GM12801 (cell line): ENCODE measurements around the gene EMP1.

Source experiments
- TF ChIP-seq, protein P1 (sequence below): IDR thresholded peaks from one replicate; pipeline ENCODE4 v1.5.1; 2011; ENCODE audit warnings: control low read depth; ENCODE audit not compliant: insufficient read length; ENCODE audit errors: extremely low read depth

The EMP1 gene

DNA sequence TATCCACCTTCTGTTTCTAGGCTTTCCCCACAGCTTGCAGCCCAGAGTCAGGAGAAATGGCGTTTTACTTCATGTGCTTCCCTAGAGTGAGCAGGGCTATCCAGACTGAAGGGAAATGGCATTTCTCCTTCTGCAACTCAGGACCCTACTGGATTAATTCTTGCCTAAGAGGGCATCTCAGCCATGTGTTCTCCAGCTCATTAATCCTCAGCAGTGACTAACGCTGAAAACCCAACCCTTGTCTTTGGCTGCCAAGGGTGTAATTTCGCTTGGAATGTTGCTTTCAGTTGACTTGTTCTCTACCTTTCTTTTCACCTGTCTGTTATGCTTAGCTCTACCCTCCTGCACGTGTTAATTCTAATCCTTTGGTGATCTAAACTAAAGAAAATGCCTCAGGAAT is 21.0 kb upstream of the EMP1 start:
- TF ChIP-seq, protein P1, sequence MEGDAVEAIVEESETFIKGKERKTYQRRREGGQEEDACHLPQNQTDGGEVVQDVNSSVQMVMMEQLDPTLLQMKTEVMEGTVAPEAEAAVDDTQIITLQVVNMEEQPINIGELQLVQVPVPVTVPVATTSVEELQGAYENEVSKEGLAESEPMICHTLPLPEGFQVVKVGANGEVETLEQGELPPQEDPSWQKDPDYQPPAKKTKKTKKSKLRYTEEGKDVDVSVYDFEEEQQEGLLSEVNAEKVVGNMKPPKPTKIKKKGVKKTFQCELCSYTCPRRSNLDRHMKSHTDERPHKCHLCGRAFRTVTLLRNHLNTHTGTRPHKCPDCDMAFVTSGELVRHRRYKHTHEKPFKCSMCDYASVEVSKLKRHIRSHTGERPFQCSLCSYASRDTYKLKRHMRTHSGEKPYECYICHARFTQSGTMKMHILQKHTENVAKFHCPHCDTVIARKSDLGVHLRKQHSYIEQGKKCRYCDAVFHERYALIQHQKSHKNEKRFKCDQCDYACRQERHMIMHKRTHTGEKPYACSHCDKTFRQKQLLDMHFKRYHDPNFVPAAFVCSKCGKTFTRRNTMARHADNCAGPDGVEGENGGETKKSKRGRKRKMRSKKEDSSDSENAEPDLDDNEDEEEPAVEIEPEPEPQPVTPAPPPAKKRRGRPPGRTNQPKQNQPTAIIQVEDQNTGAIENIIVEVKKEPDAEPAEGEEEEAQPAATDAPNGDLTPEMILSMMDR, result no peak

DNA sequence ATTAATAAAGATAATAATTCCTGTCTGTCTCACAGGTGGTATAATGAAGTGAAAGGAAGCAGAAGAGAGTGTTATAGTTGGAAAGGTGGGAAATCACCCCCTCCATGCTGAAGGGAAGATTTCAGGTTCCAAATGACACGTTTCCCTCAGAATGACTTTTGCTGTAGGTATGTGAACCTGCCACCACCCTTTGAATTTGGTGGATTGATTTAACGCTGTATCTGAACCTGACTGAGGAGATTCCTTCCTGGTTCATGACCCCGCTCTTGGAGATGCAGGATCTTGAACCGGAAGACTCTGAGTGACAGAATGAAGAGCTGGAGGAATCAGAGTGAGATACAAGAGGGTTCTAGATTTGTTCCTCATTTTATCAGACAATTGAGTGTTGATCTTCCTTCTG is 20.3 kb upstream of the EMP1 start:
- TF ChIP-seq, protein P1, result no peak

DNA sequence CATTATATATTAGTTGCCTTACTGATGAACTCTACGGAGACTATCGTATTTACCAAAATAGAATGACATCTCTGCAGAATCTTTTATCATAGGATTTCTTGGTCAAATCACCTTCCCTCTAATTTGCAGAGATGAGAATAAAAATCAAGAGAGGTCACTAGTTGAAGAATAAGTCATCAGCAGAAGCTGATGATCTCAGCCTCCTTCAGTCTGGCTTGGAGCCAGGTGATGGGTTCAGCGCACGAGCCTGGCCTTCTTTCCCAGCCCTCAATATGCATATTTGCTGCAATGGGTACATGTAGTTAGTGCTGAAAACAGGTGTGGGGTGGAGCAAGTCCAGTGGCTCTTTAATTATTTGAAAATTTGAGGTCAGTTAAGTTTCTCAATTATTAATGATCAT is 19.2 kb upstream of the EMP1 start:
- TF ChIP-seq, protein P1, result no peak

DNA sequence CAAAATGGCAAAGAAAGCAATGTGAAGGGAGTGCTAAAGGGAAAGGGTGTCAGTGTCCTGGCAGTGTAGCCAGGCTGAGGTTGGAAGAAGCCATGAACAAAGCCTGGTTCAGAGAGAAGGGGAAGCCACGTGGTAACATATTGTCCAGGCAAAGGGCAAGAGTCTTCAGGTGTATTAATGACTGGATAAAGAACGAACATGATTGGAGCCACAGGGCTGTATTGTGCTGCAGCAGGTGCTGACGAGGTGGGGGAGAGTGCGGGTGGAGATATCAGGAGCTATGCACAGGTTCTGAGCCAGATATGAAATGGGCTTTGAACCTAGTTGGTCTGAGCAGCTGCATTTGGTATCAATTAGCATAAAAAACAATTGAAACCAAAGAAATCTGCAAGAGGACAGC is 18.6 kb upstream of the EMP1 start:
- TF ChIP-seq, protein P1, result no peak

DNA sequence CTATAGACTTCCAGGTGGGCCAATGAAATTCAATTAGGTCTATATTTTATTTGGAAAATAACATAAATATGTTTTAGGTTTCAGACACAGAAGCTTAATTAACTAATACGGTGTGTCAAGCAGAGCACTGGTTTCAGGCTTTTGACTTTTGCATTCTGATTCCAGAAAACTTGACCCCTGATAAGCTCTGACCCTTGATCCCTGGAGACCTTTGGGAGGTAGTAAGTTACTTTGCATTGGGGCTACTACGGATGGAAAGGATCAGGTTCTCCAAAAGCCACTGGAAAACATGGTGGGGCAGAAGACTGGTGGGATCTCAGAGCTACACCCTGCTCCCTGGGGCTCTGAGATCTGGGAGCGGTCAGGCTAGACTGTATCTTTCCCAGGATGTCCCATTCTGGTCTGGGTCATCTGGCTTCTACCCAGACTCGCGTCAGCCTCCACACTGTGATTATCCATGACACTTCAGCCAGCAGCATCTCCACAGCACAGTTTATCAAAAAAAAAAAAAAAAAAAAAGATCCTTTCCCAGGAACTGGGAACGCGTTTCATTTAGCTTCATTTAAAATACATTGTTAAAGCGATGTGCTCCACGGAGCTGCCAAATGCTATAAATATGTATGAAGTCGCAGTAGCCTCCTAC is 17.8 kb upstream of the EMP1 start:
- TF ChIP-seq, protein P1, result no peak

DNA sequence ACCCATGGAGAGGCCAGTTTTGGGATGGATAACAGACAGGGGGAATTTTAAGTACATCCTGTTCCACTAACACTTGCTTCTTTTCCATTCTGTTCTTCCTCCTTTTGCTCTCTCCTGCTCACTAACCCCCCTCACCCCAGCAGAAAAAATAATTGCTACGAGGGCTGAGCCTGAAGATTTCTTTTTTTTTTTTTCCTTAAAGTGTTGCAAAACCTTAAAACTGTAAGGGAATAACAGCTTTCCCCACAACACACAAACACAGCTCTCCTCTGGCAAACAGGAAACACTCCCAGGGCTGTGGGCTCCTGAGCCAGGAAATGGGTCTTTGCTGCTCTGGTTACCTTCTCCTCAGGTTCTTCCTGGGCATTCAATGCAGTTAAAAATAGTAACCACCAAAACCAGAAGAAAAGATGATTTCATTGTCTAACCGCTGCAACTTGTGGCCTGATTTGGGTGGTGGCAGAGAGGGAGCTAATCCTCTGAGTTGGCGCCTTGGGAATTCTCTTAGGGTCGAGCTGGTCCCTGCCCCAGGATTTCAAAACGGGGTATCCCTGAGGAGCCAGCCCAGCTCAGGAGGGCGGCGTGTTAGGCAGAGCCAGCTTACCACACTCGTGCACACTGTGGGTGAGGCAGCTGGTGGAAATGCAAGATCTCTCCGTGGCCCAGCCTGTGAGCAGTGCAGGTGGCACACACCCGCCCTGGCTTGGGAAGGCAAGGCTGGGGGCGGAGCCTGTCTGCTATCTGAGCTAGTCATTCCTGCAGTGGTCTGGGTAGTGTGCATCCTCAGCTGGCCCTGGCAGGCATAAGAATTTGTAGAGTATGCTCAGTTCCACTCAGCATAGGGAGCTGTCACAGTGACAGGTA is 17.1 kb upstream of the EMP1 start:
- TF ChIP-seq, protein P1, result no peak

DNA sequence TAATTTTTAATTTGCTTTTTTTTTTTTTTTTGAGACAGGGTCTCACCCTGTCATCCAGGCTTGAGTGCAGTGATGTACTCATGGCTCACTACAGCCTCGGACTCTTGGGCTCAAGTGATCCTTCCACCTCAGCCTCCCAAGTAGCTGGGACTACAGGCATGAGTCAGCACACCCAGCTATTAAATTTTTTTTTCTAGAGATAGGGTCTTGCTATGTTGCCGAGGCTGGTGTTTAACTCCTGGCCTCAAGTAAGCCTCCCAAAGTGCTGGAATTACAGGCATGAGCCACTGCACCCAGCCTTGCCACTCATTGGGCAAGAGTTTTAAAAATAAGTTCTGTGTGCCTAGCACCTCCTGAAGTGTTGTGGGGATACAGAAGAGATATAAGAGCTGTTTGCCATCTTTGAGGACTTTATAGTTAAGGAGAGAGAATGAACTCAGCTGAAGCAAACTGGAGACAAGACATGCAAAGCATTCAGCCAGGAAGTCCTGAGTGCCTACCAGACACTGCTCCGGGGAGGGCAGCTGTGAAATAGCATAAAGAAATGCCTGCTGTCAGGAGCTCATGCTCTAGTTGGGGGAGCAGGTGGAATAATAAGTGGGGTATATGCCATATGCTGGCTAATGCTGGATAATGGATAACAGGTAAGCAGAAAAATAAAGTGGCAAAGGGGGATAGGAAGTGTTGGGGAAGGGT is 15.0 kb upstream of the EMP1 start:
- TF ChIP-seq, protein P1, result no peak
